Duodenal mucosa (tissue), 2 donors: Measurements from ENCODE around the gene NECTIN1.

Experiments used
- H3K27ac ChIP-seq: one replicate; pipeline ENCODE4 v1.7.0; 2013; ENCODE audit warnings: low read depth, low read length
- H3K27me3 ChIP-seq, 2 donors: one replicate each; pipeline ENCODE4 v1.7.0; 2013; ENCODE audit warnings: low read length in 2 of 2, control low read depth in 1 of 2; ENCODE audit not compliant: insufficient read depth in 2 of 2, control insufficient read depth in 1 of 2
- H3K36me3 ChIP-seq, 2 donors: one replicate each; pipeline ENCODE4 v1.7.0; 2013; ENCODE audit warnings: low read length in 2 of 2, control low read depth in 1 of 2; ENCODE audit not compliant: insufficient read depth in 2 of 2, control insufficient read depth in 1 of 2
- H3K4me1 ChIP-seq, 2 donors: one replicate each; pipeline ENCODE4 v1.7.0; 2013; ENCODE audit warnings: low read length in 2 of 2, control low read depth in 1 of 2; ENCODE audit not compliant: insufficient read depth in 2 of 2, control insufficient read depth in 1 of 2
- H3K4me3 ChIP-seq, 2 donors: one replicate each; pipeline ENCODE4 v1.7.0; 2013; ENCODE audit warnings: low read length in 2 of 2, low read depth in 1 of 2
- H3K9ac ChIP-seq, 2 donors: one replicate each; pipeline ENCODE4 v1.7.0; 2013; ENCODE audit warnings: low read length in 2 of 2, low read depth in 1 of 2
- H3K9me3 ChIP-seq, 2 donors: one replicate each; pipeline ENCODE4 v1.7.0; 2013; ENCODE audit warnings: low read length in 2 of 2, control low read depth in 1 of 2; ENCODE audit not compliant: control insufficient read depth in 1 of 2

NECTIN1 gene

DNA sequence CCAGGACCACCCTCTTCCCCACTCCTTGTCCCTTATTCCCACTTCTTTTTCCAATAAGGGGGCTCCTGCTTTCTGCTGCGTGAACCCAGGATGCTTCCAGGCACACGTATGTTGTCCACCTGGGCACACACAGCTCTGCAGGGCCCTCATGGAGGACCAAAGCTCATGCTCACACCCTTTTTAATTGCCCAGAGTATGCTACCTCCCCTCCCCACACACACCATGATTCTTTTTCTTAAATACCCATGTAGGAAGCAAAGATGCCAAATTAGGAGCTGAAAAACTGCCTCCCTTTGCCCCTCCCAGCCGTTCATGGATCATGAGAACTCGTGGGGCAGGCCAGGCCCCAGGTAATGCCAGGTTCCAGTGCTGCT lies 5.1 kb downstream of the NECTIN1 start:
- Histone ChIP-seq H3K9ac (no peak overlapping the region), H3K36me3 (peaks cover 0 to 8% of the 10 kb centered on the region in 2 donors), H3K27ac (no peak overlapping the region), H3K4me1 (peaks cover 68 to 78% of the 10 kb centered on the region in 2 donors), H3K4me3 (no peak overlapping the region), H3K27me3 (peaks cover 0 to 3% of the 10 kb centered on the region in 2 donors), H3K9me3 (no peaks in the 10 kb centered on the region)

DNA sequence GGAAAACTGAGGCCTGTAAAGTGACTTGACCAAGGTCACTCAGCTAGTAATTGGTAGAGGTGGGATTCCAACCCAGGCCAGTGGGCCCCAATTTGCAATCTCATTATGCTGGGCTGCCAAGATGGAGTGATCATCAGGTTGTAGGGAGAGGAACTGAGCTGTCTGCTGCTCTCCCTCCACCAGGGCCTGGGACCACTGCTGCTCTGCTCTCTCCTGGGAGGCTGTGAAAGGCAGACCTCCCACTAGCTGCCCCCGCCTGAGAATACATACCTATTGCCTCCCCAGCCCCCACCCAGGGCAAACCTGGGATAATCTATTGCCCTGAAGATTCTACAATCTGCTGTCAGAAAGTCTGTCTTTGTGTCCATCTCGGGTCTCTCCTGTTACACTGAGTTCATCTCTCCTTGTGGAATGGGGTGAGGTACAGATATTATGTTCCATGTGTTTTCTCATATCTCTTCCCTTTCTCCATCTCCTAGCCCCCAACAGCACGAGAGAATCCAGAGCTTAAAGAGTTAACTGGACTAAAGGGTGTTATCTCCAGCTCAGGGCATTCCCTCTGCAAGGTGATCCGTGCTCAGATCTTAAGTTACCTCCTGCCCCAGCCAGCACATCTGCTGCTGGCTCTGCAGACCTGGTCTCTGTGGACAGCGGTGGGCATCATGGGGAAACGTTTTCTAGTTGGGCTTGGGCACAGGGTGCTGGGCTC lies 5.6 kb downstream of the NECTIN1 start:
- Histone ChIP-seq H3K9me3 (no peaks in the 10 kb centered on the region), H3K4me1 (peaks cover 68 to 78% of the 10 kb centered on the region in 2 donors), H3K27me3 (peaks cover 0 to 3% of the 10 kb centered on the region in 2 donors), H3K4me3 (no peak overlapping the region), H3K9ac (no peak overlapping the region), H3K36me3 (peaks cover 0 to 8% of the 10 kb centered on the region in 2 donors), H3K27ac (no peak overlapping the region)

DNA sequence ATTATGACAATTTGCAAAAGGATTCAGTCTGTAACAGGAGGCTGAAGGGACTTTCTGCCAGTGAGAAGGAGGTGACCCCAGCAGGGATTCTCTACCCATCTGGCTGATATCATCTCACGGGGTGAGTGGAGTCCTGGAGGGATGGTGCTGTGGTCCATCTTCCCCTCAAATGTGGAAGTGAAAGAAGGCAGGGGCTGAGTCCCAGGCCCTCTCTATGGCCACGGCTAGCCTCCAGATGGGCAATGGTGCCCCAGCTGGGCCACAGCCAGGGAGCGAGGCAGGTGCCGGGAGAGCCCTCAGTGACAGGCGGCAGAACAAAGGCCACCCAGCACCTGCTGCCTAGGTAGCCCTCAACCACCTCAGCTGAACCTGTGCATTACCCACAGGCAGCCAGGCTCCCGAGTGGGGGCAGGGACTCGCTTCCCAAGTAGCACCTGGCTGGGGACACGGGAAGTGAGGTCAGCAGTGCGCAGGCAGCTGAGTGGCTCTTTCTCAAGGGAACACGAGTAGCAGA lies 6.7 kb downstream of the NECTIN1 start:
- Histone ChIP-seq H3K9ac (no peak overlapping the region), H3K36me3 (peaks cover 0 to 8% of the 10 kb centered on the region in 2 donors), H3K27me3 (peaks cover 0 to 3% of the 10 kb centered on the region in 2 donors), H3K4me3 (no peak overlapping the region), H3K9me3 (no peaks in the 10 kb centered on the region), H3K4me1 (peaks cover 66 to 76% of the 10 kb centered on the region in 2 donors), H3K27ac (no peak overlapping the region)

DNA sequence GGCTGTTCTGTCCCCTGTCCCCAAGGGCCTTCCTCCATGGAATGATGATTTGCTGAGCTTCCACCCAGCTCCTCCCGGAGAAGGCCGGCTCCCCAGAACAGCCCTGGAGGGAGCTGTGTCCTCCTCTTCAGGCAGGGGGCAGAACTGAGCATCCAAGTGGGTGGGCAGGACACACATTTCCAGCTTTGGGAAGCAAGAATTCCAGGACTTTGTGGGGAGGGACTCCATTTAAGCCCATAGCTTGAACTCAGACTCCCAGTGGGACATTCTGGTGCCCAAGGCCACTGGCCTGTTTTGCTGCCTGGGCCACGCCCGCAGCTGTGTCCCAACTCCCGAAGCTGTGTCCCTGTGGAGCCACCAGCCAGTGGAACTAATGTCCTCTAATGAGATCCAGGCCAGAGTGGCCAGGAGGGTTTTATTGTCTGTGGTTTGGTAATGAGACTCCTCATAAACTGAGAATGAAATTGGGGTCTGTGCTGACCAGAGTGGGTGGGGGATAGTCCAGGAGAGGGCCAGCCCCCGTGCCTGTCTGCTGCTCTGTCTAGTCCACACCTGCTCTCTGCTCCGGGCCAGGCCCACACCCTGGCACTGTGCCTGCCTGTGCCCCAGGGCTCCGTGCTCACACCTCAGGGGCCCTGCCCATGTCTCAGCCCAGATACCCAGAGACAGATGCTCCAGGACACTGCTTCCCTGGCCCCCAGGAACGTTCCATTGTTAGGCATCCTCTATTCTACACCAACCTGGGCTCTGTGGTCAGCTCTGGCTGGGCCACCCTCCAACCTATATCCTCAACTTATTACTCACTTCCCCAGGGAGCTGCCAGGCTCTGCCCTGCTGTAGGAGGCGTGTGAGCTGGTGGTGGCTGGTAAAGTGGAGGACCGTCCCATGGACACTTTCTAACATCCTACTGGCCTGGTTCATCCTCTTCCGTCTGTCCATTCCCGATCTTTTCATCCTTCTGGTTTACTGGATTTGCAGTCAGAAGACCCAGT lies 7.6 kb downstream of the NECTIN1 start:
- H3K4me3 ChIP-seq, result no peak overlapping the region
- no peak overlapping the region for H3K9ac ChIP-seq
- H3K9me3 ChIP-seq, result no peaks in the 10 kb centered on the region
- peaks cover 0 to 8% of the 10 kb centered on the region in 2 donors for H3K36me3 ChIP-seq
- H3K27me3 ChIP-seq, result no peaks in the 10 kb centered on the region
- H3K4me1 ChIP-seq, result peaks cover 64 to 71% of the 10 kb centered on the region in 2 donors
- no peak overlapping the region for H3K27ac ChIP-seq

DNA sequence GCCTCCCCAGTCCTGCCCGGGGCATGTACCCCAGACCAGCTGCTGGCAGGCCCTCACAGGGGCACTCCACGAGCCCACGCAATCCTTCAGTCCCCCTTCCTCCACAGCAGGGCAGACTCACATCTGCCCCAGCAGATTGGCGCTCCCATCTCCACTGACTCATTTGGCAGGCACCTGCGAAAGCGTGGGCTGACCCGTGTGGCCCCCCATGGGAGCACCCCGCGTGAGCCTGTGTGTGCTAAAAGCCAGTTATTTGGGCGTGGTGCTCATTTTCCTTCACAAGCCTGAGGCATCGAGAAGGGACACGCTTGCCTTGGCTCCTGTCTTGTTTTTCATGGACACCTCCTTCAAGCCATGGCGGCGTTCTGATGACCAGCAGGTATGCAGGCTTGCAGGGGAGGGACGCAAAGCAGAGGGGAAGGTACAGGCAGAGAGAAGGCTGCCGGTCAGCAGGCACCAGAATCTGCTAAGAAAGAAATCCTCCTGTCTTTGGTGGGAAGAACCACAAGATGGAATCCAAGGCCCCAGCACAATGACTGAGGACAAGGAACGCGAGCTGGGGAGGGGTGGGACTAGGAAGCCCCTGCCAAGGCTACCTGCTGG lies 8.6 kb downstream of the NECTIN1 start:
- Histone ChIP-seq H3K4me1 (peaks cover 63 to 67% of the 10 kb centered on the region in 2 donors), H3K36me3 (peaks cover 0 to 8% of the 10 kb centered on the region in 2 donors), H3K4me3 (no peak overlapping the region), H3K9ac (no peak overlapping the region), H3K27ac (no peak overlapping the region), H3K9me3 (no peaks in the 10 kb centered on the region), H3K27me3 (no peaks in the 10 kb centered on the region)

DNA sequence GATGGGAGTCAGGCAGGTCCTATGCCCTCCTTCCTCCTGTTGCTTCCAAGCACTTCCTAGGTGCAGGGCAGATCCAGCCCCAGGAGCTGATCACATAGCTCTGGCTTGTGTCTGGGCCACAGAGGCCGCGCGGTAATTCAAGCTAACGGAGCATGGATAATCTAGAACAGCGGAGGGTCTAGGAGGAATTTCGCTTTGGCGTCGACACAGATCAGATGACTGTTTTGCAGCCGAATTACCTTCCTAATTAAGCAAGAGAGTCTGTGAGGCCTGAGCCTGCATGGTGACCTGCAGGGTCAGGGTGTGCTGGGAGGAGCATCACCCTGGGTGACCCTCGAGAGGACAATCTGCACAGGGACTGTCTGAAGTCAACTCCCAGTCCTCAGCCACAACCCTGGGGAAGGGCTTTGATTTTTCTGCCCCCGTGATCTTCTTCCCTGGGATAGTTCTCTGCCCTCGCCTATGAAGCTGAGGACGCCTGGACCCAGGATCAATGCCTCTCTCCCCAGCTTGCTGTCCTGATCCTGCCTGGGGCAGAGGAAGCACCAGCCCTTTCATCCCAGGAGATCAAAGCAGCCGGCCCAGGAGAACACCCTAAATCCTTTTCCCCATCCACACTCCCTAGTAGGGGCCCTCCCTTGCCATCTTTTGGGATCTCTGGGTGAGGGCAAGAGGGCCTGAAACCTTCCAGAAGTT lies 11.0 kb downstream of the NECTIN1 start:
- Histone ChIP-seq H3K27me3 (no peaks in the 10 kb centered on the region), H3K36me3 (peaks cover 0 to 8% of the 10 kb centered on the region in 2 donors), H3K4me3 (no peak overlapping the region), H3K27ac (no peak overlapping the region), H3K9ac (no peak overlapping the region), H3K9me3 (no peaks in the 10 kb centered on the region), H3K4me1 (peaks cover 53 to 61% of the 10 kb centered on the region in 2 donors)

DNA sequence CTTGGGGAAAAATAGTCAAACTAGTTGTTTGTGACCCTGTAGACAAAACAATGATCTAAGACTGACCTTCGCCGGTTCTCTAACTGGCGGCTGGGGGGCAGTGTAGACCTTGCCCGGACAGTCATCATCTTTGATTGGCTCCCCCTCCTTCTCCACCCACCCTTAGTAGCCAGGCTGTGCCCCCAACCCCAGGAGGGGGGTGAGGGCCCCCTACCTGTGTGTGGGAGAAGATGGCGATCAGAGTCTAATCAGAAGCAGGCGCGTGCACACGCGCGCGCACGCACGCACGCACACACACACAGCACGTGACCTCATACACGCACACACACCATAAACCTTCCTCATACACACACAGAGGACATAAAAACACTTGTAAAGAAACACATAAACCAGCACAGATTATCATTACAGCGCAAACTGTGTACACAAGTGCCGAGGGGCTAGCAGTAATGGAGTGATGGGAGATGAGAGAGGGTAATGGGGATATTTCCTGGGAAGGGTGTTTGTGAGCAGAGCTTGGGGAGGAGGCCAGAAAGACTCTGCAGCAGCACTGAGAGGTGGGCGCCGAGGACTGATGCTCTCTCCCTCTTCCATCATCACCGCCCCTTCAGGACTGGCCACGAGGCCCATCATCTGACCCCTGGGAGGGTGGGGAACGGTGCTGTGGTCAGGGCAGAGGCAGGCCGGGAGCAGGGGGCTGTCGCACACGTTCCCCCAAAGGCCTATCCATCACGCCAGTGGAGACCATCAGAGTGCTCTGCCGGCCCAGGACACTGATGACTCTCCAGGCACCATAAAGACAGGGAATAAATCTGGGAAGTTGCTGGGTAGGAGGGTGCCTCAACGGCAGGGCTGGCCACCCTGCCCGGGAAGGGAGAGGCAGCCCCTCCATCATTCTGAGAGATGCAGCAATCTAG lies 12.2 kb downstream of the NECTIN1 start:
- H3K36me3 ChIP-seq, result peaks cover 0 to 8% of the 10 kb centered on the region in 2 donors
- no peaks in the 10 kb centered on the region for H3K9me3 ChIP-seq
- H3K4me1 ChIP-seq, result peaks cover 56 to 62% of the 10 kb centered on the region in 2 donors
- no peak overlapping the region for H3K9ac ChIP-seq
- H3K27me3 ChIP-seq, result no peaks in the 10 kb centered on the region
- H3K4me3 ChIP-seq, result no peak overlapping the region
- H3K27ac ChIP-seq, result no peak overlapping the region

DNA sequence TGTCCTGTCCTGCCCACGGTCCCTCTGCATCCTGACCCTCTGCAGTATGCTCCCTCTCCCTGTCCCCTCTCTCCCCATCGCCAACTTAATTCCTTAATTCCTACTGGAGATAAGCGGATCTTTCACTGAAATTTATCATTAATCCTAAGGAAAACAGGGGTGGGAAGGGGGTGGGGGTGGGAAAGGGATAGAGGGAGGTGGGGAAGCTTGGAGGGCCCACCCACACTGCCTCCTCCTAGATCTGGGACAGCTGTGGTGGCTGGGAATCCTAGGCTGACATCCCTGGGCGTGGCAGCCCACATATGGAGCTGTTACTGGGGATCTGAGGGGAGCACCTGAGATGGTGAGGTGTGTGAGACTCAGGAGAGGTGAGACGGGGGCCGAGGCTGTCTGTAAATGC lies 14.4 kb downstream of the NECTIN1 start:
- H3K27me3 ChIP-seq, result no peaks in the 10 kb centered on the region
- H3K9me3 ChIP-seq, result no peaks in the 10 kb centered on the region
- no peak overlapping the region for H3K4me3 ChIP-seq
- H3K4me1 ChIP-seq, result peaks cover 53 to 57% of the 10 kb centered on the region in 2 donors
- no peaks in the 10 kb centered on the region for H3K36me3 ChIP-seq
- H3K9ac ChIP-seq, result no peak overlapping the region
- H3K27ac ChIP-seq, result no peak overlapping the region

DNA sequence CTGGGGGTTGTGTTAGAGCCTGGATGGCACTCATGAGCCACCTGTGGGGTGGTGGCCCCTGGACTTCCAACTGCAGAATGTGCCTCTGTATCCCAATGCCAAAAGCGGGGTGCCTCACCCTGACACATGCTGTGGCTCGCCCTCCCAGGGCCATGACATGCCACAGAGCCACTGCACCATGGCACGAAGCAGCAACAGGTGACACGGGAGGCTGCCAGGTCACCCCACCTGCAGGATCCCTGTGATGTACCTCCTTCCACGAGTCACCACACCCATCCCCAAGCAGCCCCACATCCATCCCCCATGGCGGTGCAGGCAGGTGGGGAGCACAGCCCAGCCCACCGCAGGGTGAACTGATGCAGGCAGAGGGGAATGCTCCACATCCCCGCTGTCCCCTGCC lies 14.8 kb downstream of the NECTIN1 start:
- H3K4me1 ChIP-seq, result peaks cover 54 to 61% of the 10 kb centered on the region in 2 donors
- H3K4me3 ChIP-seq, result peak overlapping the region in 1 of 2 donors; percentile 35
- H3K27ac ChIP-seq, result no peak overlapping the region
- no peaks in the 10 kb centered on the region for H3K36me3 ChIP-seq
- H3K27me3 ChIP-seq, result no peaks in the 10 kb centered on the region
- H3K9ac ChIP-seq, result peak overlapping the region in 1 of 2 donors; percentile 32
- no peaks in the 10 kb centered on the region for H3K9me3 ChIP-seq
